Cardiac septum (tissue), 1 donor: ENCODE data around the gene ZNF410. TPM values are rescaled to one million over a fixed set of nuclear protein-coding genes. Genes with fewer than 3 reads are reported as not detected.
"Not testable (repeated sequence)": the region's sequence is repeated elsewhere in the genome, so short reads cannot be mapped to it uniquely, and the experiment has no call there.

Source experiments
- DNase-seq: peaks from one replicate; pipeline ENCODE4 v3.0.0-alpha.2; 2020; ENCODE audit warnings: low spot score
- intact Hi-C: fragments of 100-400 bp; cut with DNase I; formaldehyde crosslinking; loops from one replicate; pipeline ENCODE4 v1.14.0; 2022
- long read RNA-seq: library from polyadenylated mRNA; unstranded; transcript quantifications from one replicate; pipeline ENCODE4 v2.0.0, GENCODE V29; 2021
- total RNA-seq: library from RNA; stranded (reverse); fragmentation: NEBNext Ultra II Directional; extraction: Animal tissue kit (Norgen Biotek cat#: 25700); gene quantifications from one replicate; pipeline ENCODE4 v1.2.1, GENCODE V29; 2021
- donor health status: DM: no; HTN: no; CAD: no.

ZNF410 gene, protein sequence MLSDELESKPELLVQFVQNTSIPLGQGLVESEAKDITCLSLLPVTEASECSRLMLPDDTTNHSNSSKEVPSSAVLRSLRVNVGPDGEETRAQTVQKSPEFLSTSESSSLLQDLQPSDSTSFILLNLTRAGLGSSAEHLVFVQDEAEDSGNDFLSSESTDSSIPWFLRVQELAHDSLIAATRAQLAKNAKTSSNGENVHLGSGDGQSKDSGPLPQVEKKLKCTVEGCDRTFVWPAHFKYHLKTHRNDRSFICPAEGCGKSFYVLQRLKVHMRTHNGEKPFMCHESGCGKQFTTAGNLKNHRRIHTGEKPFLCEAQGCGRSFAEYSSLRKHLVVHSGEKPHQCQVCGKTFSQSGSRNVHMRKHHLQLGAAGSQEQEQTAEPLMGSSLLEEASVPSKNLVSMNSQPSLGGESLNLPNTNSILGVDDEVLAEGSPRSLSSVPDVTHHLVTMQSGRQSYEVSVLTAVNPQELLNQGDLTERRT
- 19.9 TPM for total RNA-seq
- long read RNA-seq, transcript ZNF410-211 (12 exons, 2,601 nt) = major isoform, 44 of 58 reads
- long read RNA-seq, partial matches to known transcripts = 6 of 58 reads
- long read RNA-seq, other reads (novel, unspliced or antisense) = 5 of 58 reads

GRCh38 chr14:73886449-73887317 is at the start of gene ZNF410:
TSS of gene ZNF410 (plus strand) at chr14:73886859. CDS start at chr14:73892176, 5,317 bp downstream.
- intact Hi-C loops = loop anchor here (5.0 kb wide), 1 partner anchor 34 kb away; the partner anchor contains the start of gene PTGR2
- DNase-seq = peak; percentile 97

GRCh38 chr14:73838293-73839034 is 48.2 kb upstream of the ZNF410 start:
- intact Hi-C loops, DNase-seq: not testable (repeated sequence)

DNA sequence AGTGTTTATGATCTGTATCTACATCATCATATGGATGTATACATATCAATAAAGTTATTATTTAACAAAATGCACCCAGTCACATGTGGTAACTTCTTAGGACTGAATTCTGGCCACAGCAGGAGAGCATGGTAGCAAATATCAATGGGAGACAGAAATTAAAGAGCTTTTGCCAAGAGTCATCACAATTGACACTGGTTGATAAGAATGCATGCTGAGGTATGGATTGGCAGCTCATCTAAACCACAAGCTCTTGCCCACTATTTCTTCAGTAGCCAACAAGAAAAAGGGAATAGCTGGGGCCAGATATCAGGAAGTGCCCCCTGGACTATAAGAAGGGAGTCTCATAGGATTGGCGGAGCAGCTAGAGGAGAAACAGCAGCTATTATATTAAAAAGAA is 44.5 kb upstream of the ZNF410 start:
- intact Hi-C loops = no loop called here

GRCh38 chr14:73842851-73843250 is 43.8 kb upstream of the ZNF410 start:
- no peak for DNase-seq
- intact Hi-C loops = no loop called here

More for the DNA sequence above, 44.5 kb upstream of the ZNF410 start:
- DNase-seq = no peak

- intact Hi-C loops = no loop called here
Observed at GRCh38 chr14:73843296-73843695, 43.4 kb upstream of the ZNF410 start.

DNA sequence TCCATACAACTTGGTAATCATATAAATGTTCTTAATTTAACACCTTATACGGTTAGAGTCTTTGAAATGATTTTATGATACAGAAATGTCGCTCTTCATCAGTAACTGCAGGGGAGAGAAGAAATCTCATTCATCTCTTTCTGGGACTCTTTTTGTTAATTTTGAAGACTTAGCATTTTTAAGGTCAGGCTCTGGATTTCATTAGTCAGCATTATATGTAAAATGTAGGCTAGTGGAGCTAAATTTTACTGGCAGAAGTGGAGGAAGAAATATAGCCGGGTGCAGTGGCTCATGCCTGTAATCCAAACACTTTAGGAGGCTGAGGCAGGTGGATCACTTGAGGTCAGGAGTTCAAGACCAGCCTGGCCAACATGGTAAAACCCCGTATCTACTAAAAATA is 39.7 kb upstream of the ZNF410 start:
- DNase-seq = no peak
- intact Hi-C loops = no loop called here

More at GRCh38 chr14:73843296-73843695, 43.4 kb upstream of the ZNF410 start:
- no peak for DNase-seq

- no peak for DNase-seq
- intact Hi-C loops = loop anchor here (5.0 kb wide), 1 partner anchor 36 kb away; the partner anchor contains the start of gene ZNF410
Observed at GRCh38 chr14:73851000-73851399, 35.7 kb upstream of the ZNF410 start.

GRCh38 chr14:73851567-73852382 is 34.9 kb upstream of the ZNF410 start, which contains the start of gene PTGR2:
TSS of gene PTGR2 (plus strand) at chr14:73851831. CDS start at chr14:73858863, 7,032 bp downstream.
- peak; percentile 96 for DNase-seq
- intact Hi-C loops = loop anchor here (5.0 kb wide), 1 partner anchor 36 kb away; the partner anchor contains the start of gene ZNF410

DNA sequence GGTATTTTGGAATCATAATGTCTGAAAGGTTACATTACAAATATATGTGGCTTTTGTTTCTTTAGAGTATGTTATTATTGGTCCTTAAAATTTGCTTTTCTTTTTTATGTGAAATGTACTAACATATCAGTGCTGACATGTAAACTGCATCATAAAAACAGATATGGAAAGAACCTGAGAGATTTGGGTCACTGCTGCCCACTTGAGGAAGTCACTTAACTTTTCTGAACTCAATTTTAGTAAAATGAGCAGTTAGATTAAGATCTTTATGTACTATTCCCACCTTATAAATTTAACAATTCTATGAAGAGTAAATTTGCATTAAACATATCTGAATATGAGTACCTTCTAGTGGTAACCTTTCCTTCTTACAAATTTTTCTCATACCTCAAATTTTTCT is 27.5 kb upstream of the ZNF410 start:
- no peak for DNase-seq
- intact Hi-C loops = no loop called here

DNA sequence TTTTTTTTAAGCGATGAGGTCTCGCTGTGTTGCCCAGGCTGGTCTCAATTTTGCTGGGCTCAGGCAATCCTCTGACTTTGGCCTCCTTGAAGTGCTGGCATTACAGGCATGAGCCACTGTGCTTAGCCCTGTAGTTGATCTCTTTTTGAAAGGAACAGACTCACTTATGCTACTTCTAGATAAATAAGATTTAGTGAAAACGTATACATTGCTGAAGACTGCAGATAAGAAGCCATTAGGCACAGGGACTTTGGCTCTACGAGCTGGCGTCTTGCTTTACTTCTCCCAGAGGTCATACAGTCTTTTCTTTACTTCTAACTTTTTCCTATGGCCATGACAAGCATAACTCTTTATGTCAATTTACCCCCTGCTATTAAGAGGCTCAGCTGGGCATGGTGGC is 25.6 kb upstream of the ZNF410 start:
- intact Hi-C loops = no loop called here
- no peak for DNase-seq

DNA sequence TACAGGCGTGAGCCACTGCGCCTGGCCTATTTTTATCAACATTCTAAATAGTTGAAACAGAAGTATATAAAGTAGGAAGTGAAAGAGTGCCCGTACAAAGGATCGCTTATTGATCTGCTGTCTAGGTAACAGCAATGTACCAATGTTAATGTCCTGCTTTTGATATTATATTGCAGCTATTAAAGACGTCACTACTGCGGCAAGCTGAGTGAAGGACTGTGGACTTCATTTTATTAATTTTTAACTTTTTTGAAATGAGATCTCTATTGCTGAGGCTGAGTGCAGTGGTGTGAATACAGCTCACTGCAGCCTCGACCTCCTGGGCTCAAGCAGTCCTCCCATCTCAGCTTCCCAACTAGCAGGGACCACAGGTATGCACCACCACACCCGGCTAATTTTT is 24.2 kb upstream of the ZNF410 start:
- DNase-seq = no peak
- intact Hi-C loops = no loop called here

GRCh38 chr14:73863209-73863608 is 23.4 kb upstream of the ZNF410 start:
- intact Hi-C loops = no loop called here
- DNase-seq = no peak

GRCh38 chr14:73865534-73866113 is 21.0 kb upstream of the ZNF410 start:
- no peak for DNase-seq
- intact Hi-C loops = no loop called here

GRCh38 chr14:73869754-73870153 is 16.9 kb upstream of the ZNF410 start:
- intact Hi-C loops = not testable (repeated sequence)

DNA sequence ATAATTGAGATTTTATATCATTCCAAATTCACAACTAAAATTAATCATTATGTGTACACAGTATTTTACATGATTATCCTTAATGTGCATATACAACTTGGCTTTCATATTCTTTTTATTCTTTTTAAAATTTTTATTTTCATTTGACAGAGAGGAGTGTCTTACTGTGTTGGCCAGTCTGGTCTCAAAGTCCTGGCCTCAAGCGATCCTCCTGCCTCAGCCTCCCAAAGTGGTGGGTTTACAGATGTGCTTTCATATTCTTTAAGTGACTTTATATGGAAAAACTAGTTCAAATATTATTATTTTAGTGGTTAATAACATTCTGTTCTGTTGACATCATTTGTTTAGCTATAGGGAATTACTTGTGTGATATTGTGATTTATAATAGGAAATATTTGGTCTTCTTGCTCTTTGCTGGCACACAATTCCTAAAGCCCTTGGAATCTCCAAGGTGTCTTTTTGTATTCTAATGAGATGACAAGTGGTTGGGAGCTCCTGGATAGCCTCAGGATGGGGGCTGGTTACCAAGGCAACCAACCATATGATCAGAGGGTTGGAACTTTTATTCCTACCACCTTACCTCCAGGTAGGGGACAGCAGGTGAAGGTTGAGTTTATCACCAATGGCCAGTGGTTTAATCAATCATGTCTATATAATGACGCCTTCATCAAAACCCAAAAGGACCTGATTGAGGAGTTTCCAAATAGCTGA is 16.0 kb upstream of the ZNF410 start:
- intact Hi-C loops = no loop called here
- DNase-seq = no peak

More at GRCh38 chr14:73869754-73870153, 16.9 kb upstream of the ZNF410 start:
- DNase-seq = not testable (repeated sequence)

- DNase-seq = no peak
- intact Hi-C loops = no loop called here
Observed at GRCh38 chr14:73873660-73874059, 13.0 kb upstream of the ZNF410 start.

GRCh38 chr14:73877790-73878189 is 8.9 kb upstream of the ZNF410 start:
- DNase-seq = no peak
- intact Hi-C loops = no loop called here
